Measurements from ENCODE around the gene RNU2-63P.
"Not testable (repeated sequence)": the region's sequence is repeated elsewhere in the genome, so short reads cannot be mapped to it uniquely, and the experiment has no call there.

Gene RNU2-63P

GRCh38 chr2:88016086-88016959 is at the start of gene RNU2-63P:
Gene RNU2-63P, minus strand, starts transcription at chr2:88016547.
- peak; percentile 43 for DNase-seq

- no peak for DNase-seq
Observed at GRCh38 chr2:88061295-88061694, 44.9 kb upstream of the RNU2-63P start.

GRCh38 chr2:88060907-88061275 is 44.5 kb upstream of the RNU2-63P start:
- no peak for DNase-seq

GRCh38 chr2:88059979-88060906 is 43.9 kb upstream of the RNU2-63P start:
- no peak for DNase-seq

GRCh38 chr2:88058191-88058590 is 41.8 kb upstream of the RNU2-63P start:
- DNase-seq, result no peak

- no peak for DNase-seq
Observed at GRCh38 chr2:88057437-88057844, 41.1 kb upstream of the RNU2-63P start.

GRCh38 chr2:88055371-88056128 is 39.2 kb upstream of the RNU2-63P start, which contains the start of gene KRCC1:
Gene KRCC1, minus strand, starts transcription at chr2:88055783. Its CDS starts 27,220 bp downstream, at chr2:88028563.
- peak; percentile 74 for DNase-seq

- DNase-seq, result no peak
Observed at GRCh38 chr2:88054782-88055370, 38.5 kb upstream of the RNU2-63P start.

- no peak for DNase-seq
Observed at GRCh38 chr2:88053934-88054781, 37.8 kb upstream of the RNU2-63P start.

- no peak for DNase-seq
Observed at GRCh38 chr2:88053296-88053695, 36.9 kb upstream of the RNU2-63P start.

- DNase-seq, result no peak
Observed at GRCh38 chr2:88051792-88052191, 35.4 kb upstream of the RNU2-63P start.

- DNase-seq, result no peak
Observed at GRCh38 chr2:88049622-88050021, 33.3 kb upstream of the RNU2-63P start.

- no peak for DNase-seq
Observed at GRCh38 chr2:88048541-88048940, 32.2 kb upstream of the RNU2-63P start.

- not testable (repeated sequence) for DNase-seq
Observed at GRCh38 chr2:88045561-88045960, 29.2 kb upstream of the RNU2-63P start.

GRCh38 chr2:88042476-88042875 is 26.1 kb upstream of the RNU2-63P start:
- no peak for DNase-seq

GRCh38 chr2:88038263-88039105 is 22.1 kb upstream of the RNU2-63P start:
- peak; percentile 47 for DNase-seq

- DNase-seq, result no peak
Observed at GRCh38 chr2:88036606-88037005, 20.3 kb upstream of the RNU2-63P start.

GRCh38 chr2:88036182-88036581 is 19.8 kb upstream of the RNU2-63P start:
- no peak for DNase-seq

- no peak for DNase-seq
Observed at GRCh38 chr2:88032070-88032702, 15.8 kb upstream of the RNU2-63P start.

GRCh38 chr2:88028931-88029330 is 12.6 kb upstream of the RNU2-63P start:
- DNase-seq, result no peak

Data from amniotic stem cell (primary cell).